Suppressor macrophage (primary cell): Measurements from ENCODE around the gene PTPA.

Experiments
- DNase-seq, 4 experiments: peaks; one replicate each; pipeline ENCODE4 v3.0.0-alpha.2; 2020 to 2022
- total RNA-seq, 17 experiments: gene quantifications; one replicate each; lab custom pipeline; 2026; ENCODE audit warnings: mixed read lengths in 6 of 17, inconsistent platforms in 3 of 17; lab: John Stamatoyannopoulos, UW

Gene PTPA
- total RNA-seq, result 55.5 to 145 (median 87.0) reads per million in 17 experiments

- DNase-seq, result peak; percentile 96 to 99 (median 98)
These were observed at the start of gene PTPA, which contains the start of gene CRAT for GRCh38 chr9:129110740-129111527. PTPA (plus strand) TSS chr9:129111415; CDS start chr9:129111601, 186 bp downstream. CRAT (minus strand) TSS chr9:129110793; CDS start chr9:129110509, 284 bp downstream.

DNA sequence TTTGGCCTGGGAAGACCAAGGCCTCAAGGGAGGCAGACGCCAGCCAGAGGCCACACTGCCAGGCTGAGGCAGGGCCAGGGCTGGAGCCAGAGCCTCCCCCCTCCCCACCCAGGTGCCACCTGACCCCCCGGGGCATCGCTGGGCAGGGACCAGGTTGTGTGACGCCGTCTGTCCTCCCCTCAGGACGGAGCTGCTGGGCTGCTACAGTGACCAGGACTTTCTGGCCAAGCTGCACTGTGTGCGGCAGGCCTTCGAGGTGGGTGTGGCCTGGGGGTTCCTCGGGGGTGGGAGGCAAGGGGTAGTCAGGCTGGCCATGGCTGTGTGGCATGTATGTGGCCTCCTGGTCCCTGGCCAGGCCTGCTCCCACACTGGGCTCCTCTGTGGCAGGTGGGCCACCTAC lies 48.2 kb upstream of the PTPA start:
- no peak for DNase-seq

DNA sequence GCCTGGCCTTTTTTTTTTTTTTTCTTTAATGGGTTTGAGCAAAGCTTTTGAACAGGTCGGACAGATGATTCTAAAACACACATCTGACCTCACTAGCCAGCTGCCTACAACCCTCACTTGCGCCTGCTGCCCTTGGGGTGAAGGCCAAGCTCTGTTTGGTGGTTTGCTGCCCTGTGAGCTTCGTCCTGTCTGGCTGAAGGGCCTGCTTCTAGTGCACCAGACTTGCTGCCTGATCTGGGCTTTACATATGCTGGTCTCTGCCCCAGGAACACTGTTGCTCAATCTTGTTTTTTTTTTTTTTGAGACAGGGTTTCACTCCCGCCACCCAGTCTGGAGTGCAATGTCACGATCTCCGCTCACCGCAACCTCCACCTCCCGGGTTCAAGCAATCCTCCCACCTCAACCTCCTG lies 46.7 kb upstream of the PTPA start:
- DNase-seq, result no peak

- no peak for DNase-seq
These were observed 43.1 kb upstream of the PTPA start for GRCh38 chr9:129068110-129068509.

GRCh38 chr9:129068990-129069861 lies 42.0 kb upstream of the PTPA start:
- DNase-seq, result peak; percentile 87 to 94 (median 92)

DNA sequence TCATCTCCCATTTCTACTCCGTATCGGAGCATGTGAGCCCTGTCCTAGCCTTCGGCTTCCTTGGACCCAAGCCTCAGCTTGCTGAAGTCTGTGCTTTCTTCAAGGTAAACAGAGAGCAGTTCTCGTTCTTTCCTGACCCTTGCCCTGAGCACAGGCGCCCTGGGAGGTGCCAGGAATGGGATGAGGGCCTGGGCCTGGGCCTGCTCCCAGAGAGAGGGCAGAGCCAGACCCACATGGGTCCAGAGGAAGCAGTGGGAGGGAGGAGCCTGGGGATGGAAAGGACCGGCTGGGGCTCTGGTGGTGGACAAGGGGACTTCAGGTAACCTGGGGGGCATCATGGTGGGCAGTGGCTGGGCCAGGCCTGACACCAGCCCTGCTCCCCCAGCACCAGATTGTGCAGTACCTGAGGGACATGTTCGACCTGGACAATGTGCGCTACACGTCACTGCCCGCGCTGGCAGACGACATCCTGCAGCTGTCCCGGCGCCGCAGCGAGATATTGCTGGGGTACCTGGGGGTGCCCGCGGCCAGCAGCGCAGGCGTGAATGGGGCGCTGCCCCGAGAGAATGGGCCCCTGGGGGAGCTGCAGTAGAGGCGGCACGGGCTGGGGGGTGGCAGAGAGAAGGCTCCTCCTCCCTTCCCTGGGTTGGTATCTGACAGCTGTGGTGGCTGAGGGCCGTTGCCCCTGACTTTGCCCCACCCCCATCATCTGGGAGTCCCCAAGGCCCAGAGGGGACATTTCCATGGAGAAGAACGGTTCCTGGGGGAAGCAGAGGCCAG lies 41.2 kb upstream of the PTPA start:
- DNase-seq, result no peak

GRCh38 chr9:129070696-129071525 lies 40.3 kb upstream of the PTPA start:
- no peak for DNase-seq

GRCh38 chr9:129071526-129072126 lies 39.6 kb upstream of the PTPA start:
- no peak for DNase-seq

GRCh38 chr9:129072171-129072570 lies 39.0 kb upstream of the PTPA start:
- DNase-seq, result no peak

- DNase-seq, result no peak
These were observed 37.8 kb upstream of the PTPA start for GRCh38 chr9:129073404-129073803.

DNA sequence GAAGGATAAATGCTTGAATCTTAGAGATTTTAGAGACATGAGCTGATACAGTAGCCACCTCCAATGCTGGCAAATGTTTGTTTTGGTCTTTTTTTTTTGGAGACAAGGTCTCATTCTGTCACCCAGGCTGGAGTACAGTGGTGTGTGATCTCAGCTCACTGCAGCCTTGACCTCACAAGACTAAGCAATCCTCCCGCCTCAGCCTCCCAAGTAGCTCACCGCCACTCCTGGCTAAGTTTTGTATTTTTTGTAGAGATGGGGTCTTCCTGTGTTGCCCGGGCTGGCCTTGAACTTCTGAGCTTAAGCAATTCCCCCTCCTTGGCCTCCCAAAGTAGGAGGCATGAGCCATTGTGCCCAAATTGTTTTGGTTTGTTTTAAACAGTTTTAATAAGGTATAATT lies 37.1 kb upstream of the PTPA start:
- no peak for DNase-seq

GRCh38 chr9:129075996-129076639 lies 35.1 kb upstream of the PTPA start:
- DNase-seq, result no peak

GRCh38 chr9:129076640-129077037 lies 34.6 kb upstream of the PTPA start:
- no peak for DNase-seq

GRCh38 chr9:129077236-129077635 lies 34.0 kb upstream of the PTPA start:
- no peak for DNase-seq

GRCh38 chr9:129078691-129079503 lies 32.3 kb upstream of the PTPA start:
- DNase-seq, result no peak

- DNase-seq, result no peak
These were observed 31.4 kb upstream of the PTPA start for GRCh38 chr9:129079829-129080228.

DNA sequence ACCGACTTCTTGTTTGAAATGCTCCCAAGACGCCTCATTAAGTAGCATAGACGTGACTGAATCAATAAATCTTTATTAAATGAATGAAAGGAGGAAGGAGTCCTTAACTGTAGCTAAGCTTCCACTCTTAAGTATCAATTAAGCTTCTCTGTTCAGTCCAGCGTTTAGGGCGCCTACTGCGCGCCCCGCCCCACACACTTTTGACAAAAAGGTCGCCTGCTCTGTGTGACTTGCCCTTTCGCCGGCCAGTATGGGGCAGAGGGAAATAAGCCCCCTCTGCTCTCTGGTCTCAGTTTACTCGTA lies 31.0 kb upstream of the PTPA start:
- DNase-seq, result peak in 2 of 4 experiments; percentile 8 to 9

DNA sequence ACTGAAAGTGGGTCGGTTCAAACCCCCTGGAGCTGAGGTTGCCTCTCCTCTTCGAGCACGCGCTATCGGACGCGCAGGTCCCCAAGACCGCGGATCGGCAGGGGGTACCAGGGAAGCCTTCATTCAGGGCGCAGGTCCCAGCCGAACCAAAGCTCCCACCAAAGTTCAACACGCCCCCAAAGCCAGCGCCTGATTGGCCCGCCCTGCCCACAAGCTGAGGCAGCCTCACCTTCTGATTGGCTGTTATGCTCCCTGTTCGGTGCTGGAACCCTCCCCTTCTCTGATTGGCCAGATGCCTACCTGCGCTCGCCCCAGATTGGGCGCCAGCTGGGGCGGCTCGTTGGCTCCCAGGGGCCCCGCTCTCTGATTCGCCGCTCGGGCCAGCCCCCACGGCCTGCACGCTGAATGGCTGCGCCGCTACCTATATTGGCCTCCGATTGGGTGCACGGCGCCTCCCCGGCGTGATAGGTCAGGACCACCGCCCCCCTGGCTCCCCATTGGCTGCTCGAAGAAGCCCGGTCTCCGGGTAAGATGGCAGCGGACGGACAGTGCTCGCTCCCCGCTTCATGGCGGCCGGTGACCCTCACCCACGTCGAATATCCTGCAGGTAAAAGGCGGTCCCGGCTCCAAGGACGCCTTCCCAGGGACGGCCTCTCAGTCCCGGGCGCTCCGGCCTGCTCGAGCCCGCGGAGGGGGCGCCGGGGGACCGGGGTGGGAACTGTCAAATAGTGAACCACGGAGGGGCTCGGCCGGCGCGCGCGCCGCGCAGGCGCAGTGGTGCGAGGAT lies 30.4 kb upstream of the PTPA start, which contains the start of gene DOLPP1:
Gene DOLPP1 (plus strand): TSS at position 511 of the 787 bp plus-strand sequence. CDS start 21 bp downstream, at position 532.
- peak; percentile 99 to 100 (median 100) for DNase-seq

DNA sequence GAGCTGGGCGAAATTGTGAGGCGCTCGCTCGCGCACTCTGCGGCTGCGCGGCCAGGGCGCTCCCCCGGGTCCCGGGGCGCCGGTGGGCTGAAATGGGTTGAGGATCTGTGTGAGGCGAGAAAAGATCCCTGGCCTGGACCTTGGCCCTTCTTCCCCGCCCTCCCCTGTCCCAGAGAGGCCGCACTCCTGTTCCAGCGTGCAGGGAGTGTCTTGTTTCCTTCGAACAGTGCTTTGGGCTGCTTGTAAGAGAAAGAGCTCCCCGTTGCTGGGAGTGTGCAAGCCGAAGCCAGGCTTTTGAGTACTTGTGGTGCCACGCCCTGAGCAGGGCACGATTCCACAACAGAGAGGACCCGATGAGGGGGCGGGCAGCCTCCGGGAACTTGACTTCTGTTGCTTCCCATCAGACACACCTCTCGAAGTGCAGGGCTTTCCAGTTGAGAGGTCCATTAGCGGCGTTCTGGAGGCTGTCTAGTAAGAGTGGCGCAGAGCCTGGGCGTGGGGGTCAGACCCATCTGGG lies 29.8 kb upstream of the PTPA start:
- DNase-seq, result peak; percentile 24 to 54 (median 38)
